ENCODE results near the gene CERK.

GRCh38 chr22:46719921-46720320 is 18.1 kb downstream of the CERK start:
- no peak for TF ChIP-seq POLR2A (IDR thresholded peaks at IDR 0.05; ENCODE audit: low read depth, low read length)
- no peak for TF ChIP-seq TAF1 (IDR thresholded peaks at IDR 0.05; ENCODE audit: borderline replicate concordance, low read depth, low read length)
- TF ChIP-seq POLR2AphosphoS5 (IDR thresholded peaks at IDR 0.05; ENCODE audit: low read depth, low read length): no peak

Measured in GM12892 (cell line).